NCI-H510A treated with DMSO at 0.1 percent for 48 hours (cell line): ENCODE results near the gene FBLN7.

Experiments
- DNase-seq: peaks from one replicate; lab custom pipeline; 2025; lab: John Stamatoyannopoulos, UW

FBLN7 gene

GRCh38 chr2:112140899-112141625 lies 2.9 kb downstream of the FBLN7 start:
- DNase-seq: no peak

DNA sequence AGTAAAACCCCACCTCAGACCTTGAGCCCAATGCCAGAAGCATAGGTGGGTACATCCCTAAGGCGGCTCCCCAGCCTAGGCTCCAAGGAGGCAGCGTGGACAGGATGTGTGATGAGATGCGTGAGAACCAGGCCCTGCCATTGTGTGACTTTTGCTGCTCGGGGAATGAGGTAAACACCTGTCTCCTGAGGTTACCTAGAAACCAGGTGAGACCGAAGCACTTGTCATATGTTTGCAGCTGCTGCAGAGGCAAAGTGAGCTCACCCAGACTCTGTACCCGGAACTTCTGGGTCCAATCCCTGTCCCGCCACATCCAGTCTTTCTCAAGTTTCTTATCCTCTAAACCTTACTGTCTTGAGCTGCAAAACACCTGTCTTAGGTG lies 3.4 kb downstream of the FBLN7 start:
- peak; percentile 93 for DNase-seq

DNA sequence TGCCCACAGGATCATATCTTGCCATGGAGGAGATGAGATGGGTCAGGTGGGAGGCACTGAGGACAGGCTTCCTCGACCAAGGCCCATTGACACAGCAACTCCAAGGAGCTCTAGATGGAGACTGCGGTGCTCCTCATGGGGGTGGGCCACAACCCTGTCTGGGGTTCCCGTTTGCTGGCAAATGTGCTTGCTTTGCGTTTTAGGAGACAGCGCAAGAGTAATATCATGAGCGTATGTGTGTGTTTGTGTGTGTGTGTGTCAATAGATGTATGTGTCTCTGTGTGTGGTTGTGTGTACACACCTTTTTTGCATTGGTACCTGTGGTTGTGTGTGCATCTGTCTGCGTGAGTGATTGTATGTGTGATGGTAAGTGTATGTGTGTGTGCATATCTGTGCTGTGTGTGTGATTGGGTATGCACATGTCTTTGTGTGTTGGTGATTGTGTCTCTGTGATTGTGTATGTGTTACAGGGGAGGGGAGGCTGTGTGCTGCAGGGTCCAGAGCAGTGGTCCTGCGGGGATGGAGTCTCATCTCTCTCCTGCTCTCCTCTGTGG lies 4.4 kb downstream of the FBLN7 start:
- no peak for DNase-seq

- DNase-seq: no peak
Measured at GRCh38 chr2:112143150-112143549, 5.0 kb downstream of the FBLN7 start.

DNA sequence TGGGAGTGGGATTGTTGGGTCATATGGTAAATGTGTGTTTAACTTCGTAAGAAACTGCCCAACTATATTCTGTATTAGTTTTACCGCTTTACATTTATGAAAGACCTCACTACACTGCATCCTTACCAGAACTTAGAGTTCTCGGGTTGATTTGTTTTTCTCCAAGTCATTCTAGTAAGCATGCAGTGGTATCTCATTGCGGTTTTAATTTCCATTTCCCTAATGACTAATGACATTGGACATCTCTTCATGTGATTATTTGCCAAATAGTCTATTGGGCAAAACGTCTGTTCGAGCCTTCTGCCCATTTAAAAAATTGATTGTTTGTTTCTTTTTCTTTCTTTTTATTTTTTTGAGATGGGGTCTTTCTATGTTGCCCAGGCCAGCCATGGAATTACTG lies 6.8 kb downstream of the FBLN7 start:
- no peak for DNase-seq

DNA sequence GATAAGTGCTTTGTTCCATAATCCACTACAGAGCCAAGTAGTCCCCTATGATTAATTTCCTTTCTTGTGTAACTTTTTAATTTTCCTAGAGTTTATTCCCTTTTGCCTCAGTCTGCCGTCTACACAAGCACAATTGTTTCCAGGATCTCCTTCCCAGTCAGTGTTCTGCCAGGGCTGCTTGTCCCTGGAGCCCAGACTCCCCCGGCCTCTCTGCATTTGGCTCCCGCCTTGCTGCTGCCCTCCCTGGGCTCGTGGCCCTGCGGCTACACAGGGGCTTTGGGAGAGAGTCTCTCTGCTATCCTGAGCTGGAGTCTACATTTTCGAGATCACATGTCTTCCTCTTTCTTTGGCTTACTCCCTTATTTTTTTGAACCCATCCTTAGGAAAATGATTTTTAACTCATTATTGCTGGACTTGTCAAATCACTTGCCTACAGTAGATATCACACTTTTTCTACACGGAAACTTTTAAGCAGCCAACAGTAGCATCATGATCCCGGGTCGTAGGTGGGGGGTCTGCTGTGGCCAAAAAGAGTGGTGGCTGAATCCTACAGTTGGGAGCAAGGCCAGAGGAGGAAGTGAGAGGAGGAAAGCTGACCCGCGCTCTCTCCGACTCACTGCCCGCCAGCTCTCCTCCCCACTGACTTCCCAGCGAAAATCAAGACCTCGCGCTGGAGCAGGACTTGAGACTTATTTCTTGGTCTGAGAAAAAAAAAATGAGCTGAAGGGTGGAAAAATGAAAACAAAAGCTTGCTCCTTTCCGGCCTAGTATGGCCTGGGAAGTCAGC lies 9.4 kb downstream of the FBLN7 start:
- DNase-seq: no peak

GRCh38 chr2:112148477-112148876 lies 10.3 kb downstream of the FBLN7 start:
- no peak for DNase-seq

GRCh38 chr2:112149194-112149593 lies 11.0 kb downstream of the FBLN7 start:
- DNase-seq: no peak

- no peak for DNase-seq
Measured at GRCh38 chr2:112149866-112150435, 11.8 kb downstream of the FBLN7 start.

DNA sequence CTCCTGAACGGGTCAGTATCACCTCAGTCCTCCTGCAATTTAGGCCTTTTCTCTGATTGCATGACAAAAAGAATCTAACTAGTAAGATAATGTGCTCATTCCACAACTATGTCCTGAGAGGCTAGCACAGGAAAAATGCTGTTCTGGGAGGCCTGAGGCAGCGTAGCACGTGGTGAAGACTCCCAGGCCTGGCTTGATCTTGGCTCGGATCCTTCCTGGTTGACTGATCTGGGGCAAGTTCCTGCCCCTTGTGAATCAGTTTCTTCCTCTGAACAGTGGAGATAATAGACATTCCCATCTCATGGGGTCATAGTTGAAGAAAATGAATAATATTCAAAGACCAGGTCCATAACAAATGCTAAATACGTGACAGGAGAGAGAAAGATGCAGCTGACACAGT lies 12.3 kb downstream of the FBLN7 start:
- DNase-seq: no peak

- no peak for DNase-seq
Measured at GRCh38 chr2:112150851-112151250, 12.7 kb downstream of the FBLN7 start.

DNA sequence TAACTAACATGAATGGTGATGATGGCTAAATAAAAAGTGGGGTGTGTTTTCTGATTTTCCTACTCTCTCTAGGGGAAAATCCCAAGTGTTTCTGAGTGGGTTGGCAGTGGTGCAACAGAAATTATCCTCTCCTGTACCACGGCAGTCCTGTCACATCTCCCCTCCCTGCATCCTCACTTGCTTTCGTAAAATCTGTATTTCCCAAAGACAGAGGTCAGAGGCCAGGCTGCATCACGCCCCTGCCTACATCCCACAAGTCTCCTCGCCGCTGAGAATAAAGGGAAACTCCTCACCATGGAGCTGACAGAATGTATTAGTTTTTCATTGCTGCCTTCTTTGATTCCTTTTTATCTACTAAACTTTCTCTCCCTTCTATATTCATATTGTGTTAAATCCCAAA lies 13.1 kb downstream of the FBLN7 start:
- no peak for DNase-seq

- DNase-seq: no peak
Measured at GRCh38 chr2:112151701-112152440, 13.7 kb downstream of the FBLN7 start.

DNA sequence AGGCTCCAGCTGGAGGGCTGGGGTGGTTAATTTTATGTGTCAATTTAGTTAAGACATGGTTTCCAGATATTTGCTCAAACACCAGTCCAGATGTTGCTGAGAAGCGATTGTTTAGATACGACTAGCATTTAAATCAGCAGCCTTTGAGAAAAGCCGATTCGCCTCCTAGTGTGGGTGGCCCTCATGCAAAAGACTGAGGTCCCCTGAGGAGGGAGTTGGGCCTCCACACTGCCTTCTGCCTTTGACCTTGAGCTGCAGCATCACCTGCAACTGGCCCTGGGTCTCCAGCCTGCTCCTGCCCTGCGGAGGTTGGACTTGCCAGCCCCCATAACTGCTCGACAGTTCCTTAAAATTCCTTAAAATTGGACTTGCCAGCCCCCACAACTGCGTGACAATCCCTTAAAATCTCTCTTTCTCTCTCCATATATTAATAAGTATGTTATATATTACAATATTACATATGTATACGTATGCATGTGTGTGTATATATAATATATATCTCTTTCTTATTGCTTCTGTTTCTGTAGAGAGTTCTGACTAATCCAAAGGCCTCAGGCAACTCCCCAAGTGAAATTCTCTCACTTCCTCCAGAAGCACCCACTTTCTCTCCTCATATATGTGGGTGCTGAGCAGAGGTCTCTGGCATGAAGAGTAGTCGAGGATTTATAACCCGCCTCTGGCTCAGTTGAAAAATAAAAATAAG lies 14.4 kb downstream of the FBLN7 start:
- DNase-seq: no peak

- no peak for DNase-seq
Measured at GRCh38 chr2:112153179-112153490, 14.9 kb downstream of the FBLN7 start.

GRCh38 chr2:112153501-112153900 lies 15.3 kb downstream of the FBLN7 start:
- DNase-seq: no peak

- DNase-seq: no peak
Measured at GRCh38 chr2:112154246-112155117, 16.3 kb downstream of the FBLN7 start.

GRCh38 chr2:112155331-112156151 lies 17.4 kb downstream of the FBLN7 start:
- peak; percentile 38 for DNase-seq

GRCh38 chr2:112156152-112156986 lies 18.2 kb downstream of the FBLN7 start:
- DNase-seq: no peak
